Measurements from ENCODE around the gene IL5. TPM values are rescaled to one million over a fixed set of nuclear protein-coding genes. Genes with fewer than 3 reads are reported as not detected.
A peak's percentile ranks its signal among the peaks of the same experiment; 100 is the strongest.

Gene IL5
- total and polyA plus RNA-seq, 2 donors (not counting 1 experiment from before 2014, with no cell fraction given), result not detected

DNA sequence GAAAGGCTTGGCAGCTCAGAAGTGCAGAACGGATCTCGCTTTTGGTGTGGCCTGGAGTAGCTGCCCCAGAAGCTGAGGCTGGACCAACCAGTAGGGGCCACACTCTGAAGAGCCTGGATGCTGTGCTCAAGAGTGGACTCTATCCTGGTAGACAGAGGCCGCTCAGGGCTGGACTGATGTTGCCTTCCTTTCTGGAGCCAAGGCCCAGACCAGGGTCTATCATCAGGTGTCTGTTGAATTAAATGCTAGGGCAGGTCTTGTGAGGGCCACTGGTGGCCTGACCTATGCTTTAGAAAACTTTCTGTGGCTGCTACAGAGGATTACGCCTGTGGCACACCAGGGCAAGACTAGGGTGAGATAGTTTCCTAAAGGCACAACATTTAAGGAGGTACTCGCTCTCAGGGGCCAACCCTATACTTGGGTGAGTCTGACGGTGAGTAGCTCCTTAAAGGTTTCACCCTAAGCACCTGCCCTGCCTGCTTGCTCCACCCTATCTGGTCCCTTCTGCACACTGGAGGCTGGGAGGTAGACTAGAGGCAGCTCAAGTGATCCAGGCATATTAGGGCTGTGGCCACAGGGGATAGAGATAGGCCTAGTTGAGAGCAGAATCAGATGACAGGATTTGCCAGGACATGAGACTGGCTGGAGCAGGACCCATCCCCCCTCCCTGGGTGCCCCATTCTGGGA, 42.9 kb downstream of the IL5 start:
- Histone ChIP-seq H3K27ac (ENCODE audit: low read length in 2 of 2) (peak overlapping the region; percentile 78 to 85), H2AFZ (ENCODE audit: insufficient read depth, low read depth, low read length, poor library complexity, severe bottlenecking) (no peak overlapping the region), H3K36me3 (replicated peaks in 1 of 2; ENCODE audit: control extremely low read depth in 1 of 2, control insufficient read depth in 1 of 2, extremely low read depth in 1 of 2, insufficient read depth in 2 of 2, low read length in 1 of 2) (no peaks in the 10 kb centered on the region), H3K9ac (ENCODE audit: low read length) (no peak overlapping the region), H3K27me3 (replicated peaks in 1 of 4; ENCODE audit: control extremely low read depth in 1 of 4, control insufficient read depth in 3 of 4, insufficient read depth in 4 of 4, low read length in 3 of 4) (no peaks in the 10 kb centered on the region), H3K79me2 (ENCODE audit: control insufficient read depth, insufficient read depth, low read length) (peaks cover 7% of the 10 kb centered on the region), H3K4me3 (ENCODE audit: control extremely low read depth in 1 of 5, extremely low read depth in 1 of 5, insufficient read depth in 1 of 5, low read depth in 2 of 5, low read length in 4 of 5) (no peak overlapping the region), H3K9me3 (ENCODE audit: control extremely low read depth in 1 of 3, control insufficient read depth in 2 of 3, insufficient read depth in 1 of 3, low read length in 2 of 3) (no peaks in the 10 kb centered on the region), H4K20me1 (ENCODE audit: control insufficient read depth, insufficient read depth, low read length, poor library complexity, severe bottlenecking) (no peaks in the 10 kb centered on the region), H3K4me2 (replicated peaks; ENCODE audit: low read depth, low read length, poor library complexity, severe bottlenecking) (peak overlapping the region; percentile 59), H3K4me1 (ENCODE audit: control insufficient read depth in 2 of 2, insufficient read depth in 2 of 2, low read length in 2 of 2) (peaks cover 21 to 31% of the 10 kb centered on the region in 2 donors)
- DNase-seq (no peak), ATAC-seq (ENCODE audit: low read depth) (no peak)
- POLR2A ChIA-PET, result interaction anchor here (0.5 to 3.2 kb wide), 13 partner anchors 10 to 320 kb away, joined by 3 to 29 read pairs (median 6); partner anchors contain the start of genes IRF1 and SLC22A5
- intact Hi-C loops (cut with micrococcal nuclease), result loop anchor here (2.0 to 10.0 kb wide), 4 partner anchors 90 to 382 kb away; partner anchors contain the start of genes GDF9, SLC22A4 and UQCRQ
- CTCF ChIA-PET, result interaction anchor here (0.7 to 13.8 kb wide), 38 partner anchors 9 to 604 kb away, joined by 3 to 528 read pairs (median 8); partner anchors contain the start of genes GDF9, IRF1 and SLC22A5
- Mint-ChIP-seq H3K27ac (peak overlapping the region; percentile 97), H3K9me3 (ENCODE audit: insufficient read depth) (no peaks in the 10 kb centered on the region), H3K4me1 (peaks cover 40% of the 10 kb centered on the region), H3K27me3 (no peaks in the 10 kb centered on the region), H3K4me3 (no peak overlapping the region)
- WGBS (ENCODE audit: insufficient coverage), result 100% methylated on average over 4 of the region's 6 CpGs
- TF ChIP-seq, protein P1, sequence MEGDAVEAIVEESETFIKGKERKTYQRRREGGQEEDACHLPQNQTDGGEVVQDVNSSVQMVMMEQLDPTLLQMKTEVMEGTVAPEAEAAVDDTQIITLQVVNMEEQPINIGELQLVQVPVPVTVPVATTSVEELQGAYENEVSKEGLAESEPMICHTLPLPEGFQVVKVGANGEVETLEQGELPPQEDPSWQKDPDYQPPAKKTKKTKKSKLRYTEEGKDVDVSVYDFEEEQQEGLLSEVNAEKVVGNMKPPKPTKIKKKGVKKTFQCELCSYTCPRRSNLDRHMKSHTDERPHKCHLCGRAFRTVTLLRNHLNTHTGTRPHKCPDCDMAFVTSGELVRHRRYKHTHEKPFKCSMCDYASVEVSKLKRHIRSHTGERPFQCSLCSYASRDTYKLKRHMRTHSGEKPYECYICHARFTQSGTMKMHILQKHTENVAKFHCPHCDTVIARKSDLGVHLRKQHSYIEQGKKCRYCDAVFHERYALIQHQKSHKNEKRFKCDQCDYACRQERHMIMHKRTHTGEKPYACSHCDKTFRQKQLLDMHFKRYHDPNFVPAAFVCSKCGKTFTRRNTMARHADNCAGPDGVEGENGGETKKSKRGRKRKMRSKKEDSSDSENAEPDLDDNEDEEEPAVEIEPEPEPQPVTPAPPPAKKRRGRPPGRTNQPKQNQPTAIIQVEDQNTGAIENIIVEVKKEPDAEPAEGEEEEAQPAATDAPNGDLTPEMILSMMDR (IDR thresholded peaks at IDR 0.05), result no peak
- no peak for TF ChIP-seq EZH2 (IDR thresholded peaks at IDR 0.05; ENCODE audit: borderline replicate concordance, insufficient read depth, low read depth, low read length, poor library complexity, severe bottlenecking)

All from B cell (primary cell).